Measurements from ENCODE around the gene TCF7L2.

TCF7L2 gene

GRCh38 chr10:113027574-113028455 lies 77.8 kb downstream of the TCF7L2 start:
- H3K9me3 ChIP-seq = no peaks in the 10 kb centered on the region
- no peak for TF ChIP-seq CTCF (IDR thresholded peaks at IDR 0.05)
- no peaks in the 10 kb centered on the region for H3K27me3 ChIP-seq
- H3K4me1 ChIP-seq (ENCODE audit: control insufficient read depth in 1 of 2, insufficient read depth in 1 of 2, low read depth in 1 of 2, low read length in 1 of 2) = peaks cover 22 to 24% of the 10 kb centered on the region in 2 experiments
- H3K36me3 ChIP-seq = no peaks in the 10 kb centered on the region
- peak overlapping the region; percentile 4 for H3K27ac ChIP-seq
- H3K4me3 ChIP-seq (ENCODE audit: low read depth in 1 of 2, low read length in 1 of 2) = no peak overlapping the region

GRCh38 chr10:113028456-113029440 lies 78.7 kb downstream of the TCF7L2 start:
- H3K9me3 ChIP-seq = no peaks in the 10 kb centered on the region
- no peak overlapping the region for H3K27ac ChIP-seq
- no peaks in the 10 kb centered on the region for H3K27me3 ChIP-seq
- H3K4me1 ChIP-seq (ENCODE audit: control insufficient read depth in 1 of 2, insufficient read depth in 1 of 2, low read depth in 1 of 2, low read length in 1 of 2) = peaks cover 31 to 33% of the 10 kb centered on the region in 2 experiments
- H3K36me3 ChIP-seq = no peaks in the 10 kb centered on the region
- no peak overlapping the region for H3K4me3 ChIP-seq (ENCODE audit: low read depth in 1 of 2, low read length in 1 of 2)
- TF ChIP-seq CTCF (IDR thresholded peaks at IDR 0.05) = no peak

GRCh38 chr10:113030453-113030852 lies 80.4 kb downstream of the TCF7L2 start:
- Histone ChIP-seq H3K4me3 (ENCODE audit: low read depth in 1 of 2, low read length in 1 of 2) (no peak overlapping the region), H3K4me1 (ENCODE audit: control insufficient read depth in 1 of 2, insufficient read depth in 1 of 2, low read depth in 1 of 2, low read length in 1 of 2) (peaks cover 45 to 50% of the 10 kb centered on the region in 2 experiments), H3K27ac (no peak overlapping the region), H3K36me3 (no peaks in the 10 kb centered on the region), H3K27me3 (no peaks in the 10 kb centered on the region), H3K9me3 (no peaks in the 10 kb centered on the region)
- no peak for TF ChIP-seq CTCF (IDR thresholded peaks at IDR 0.05)

- Histone ChIP-seq H3K27ac (no peak overlapping the region), H3K9me3 (no peaks in the 10 kb centered on the region), H3K4me1 (ENCODE audit: control insufficient read depth in 1 of 2, insufficient read depth in 1 of 2, low read depth in 1 of 2, low read length in 1 of 2) (peaks cover 45 to 53% of the 10 kb centered on the region in 2 experiments), H3K27me3 (no peaks in the 10 kb centered on the region), H3K4me3 (ENCODE audit: low read depth in 1 of 2, low read length in 1 of 2) (no peak overlapping the region), H3K36me3 (no peaks in the 10 kb centered on the region)
- TF ChIP-seq CTCF (IDR thresholded peaks at IDR 0.05) = no peak
Observed at GRCh38 chr10:113031147-113031546, 81.1 kb downstream of the TCF7L2 start.

GRCh38 chr10:113033991-113034390 lies 83.9 kb downstream of the TCF7L2 start:
- TF ChIP-seq CTCF (IDR thresholded peaks at IDR 0.05) = no peak
- Histone ChIP-seq H3K27me3 (no peaks in the 10 kb centered on the region), H3K4me1 (ENCODE audit: control insufficient read depth in 1 of 2, insufficient read depth in 1 of 2, low read depth in 1 of 2, low read length in 1 of 2) (peaks cover 31 to 40% of the 10 kb centered on the region in 2 experiments), H3K36me3 (no peaks in the 10 kb centered on the region), H3K4me3 (ENCODE audit: low read depth in 1 of 2, low read length in 1 of 2) (peak overlapping the region; percentile 5 to 28), H3K9me3 (no peaks in the 10 kb centered on the region), H3K27ac (peak overlapping the region; percentile 72)

All from neutrophil (primary cell).